Omental fat pad (tissue), 4 donors: ENCODE measurements around the gene SH3BGRL2. TPM values are rescaled to one million over a fixed set of nuclear protein-coding genes. Genes with fewer than 3 reads are reported as not detected.

Experiments used
- ATAC-seq: fragments of 150-250 bp; one replicate; pipeline ENCODE4 v1.9.1; 2016; ENCODE audit warnings: mild to moderate bottlenecking, moderate library complexity; ENCODE audit not compliant: low FRiP score
- DNase-seq: peaks from one replicate; pipeline ENCODE4 v3.0.0-alpha.2; 2019; ENCODE audit warnings: low spot score
- total RNA-seq, 4 donors: library from RNA; depleted of rRNA; stranded (reverse); fragments of >200 nt; gene quantifications; one replicate each; pipeline ENCODE4 v1.1.0, GENCODE V29; 2016
- TF ChIP-seq, protein P1 (sequence below), 3 donors: fragments of 450-650 bp; IDR thresholded peaks; one replicate each; pipeline ENCODE4 v1.5.1; 2016 to 2017; ENCODE audit warnings: antibody characterized with exemption in 3 of 3, mild to moderate bottlenecking in 3 of 3, moderate library complexity in 2 of 3

Gene SH3BGRL2
- total RNA-seq, 4 donors from 2014 or later: 22.9 to 179 (median 39.0) TPM

DNA sequence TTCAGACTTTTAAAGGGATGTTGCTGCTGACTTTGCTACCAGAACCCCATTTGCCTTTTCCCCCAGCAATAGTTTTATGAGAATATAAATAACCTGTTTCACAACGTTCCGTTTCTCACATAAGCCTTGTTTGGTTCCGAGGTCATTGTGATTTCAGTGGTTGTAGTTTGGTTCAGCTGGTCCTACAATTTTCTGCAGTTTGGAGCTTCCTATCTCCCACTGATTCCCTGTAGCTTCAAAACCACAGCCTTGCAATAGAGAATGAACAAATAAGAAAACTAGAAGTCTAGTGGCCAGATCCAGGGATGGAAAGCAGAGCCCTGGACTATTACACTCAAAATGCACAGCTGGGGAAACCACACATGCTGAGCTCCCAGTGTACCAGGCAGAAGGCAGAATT lies 24.1 kb upstream of the SH3BGRL2 start:
- DNase-seq (no peak), ATAC-seq (no peak)
- TF ChIP-seq, protein P1, sequence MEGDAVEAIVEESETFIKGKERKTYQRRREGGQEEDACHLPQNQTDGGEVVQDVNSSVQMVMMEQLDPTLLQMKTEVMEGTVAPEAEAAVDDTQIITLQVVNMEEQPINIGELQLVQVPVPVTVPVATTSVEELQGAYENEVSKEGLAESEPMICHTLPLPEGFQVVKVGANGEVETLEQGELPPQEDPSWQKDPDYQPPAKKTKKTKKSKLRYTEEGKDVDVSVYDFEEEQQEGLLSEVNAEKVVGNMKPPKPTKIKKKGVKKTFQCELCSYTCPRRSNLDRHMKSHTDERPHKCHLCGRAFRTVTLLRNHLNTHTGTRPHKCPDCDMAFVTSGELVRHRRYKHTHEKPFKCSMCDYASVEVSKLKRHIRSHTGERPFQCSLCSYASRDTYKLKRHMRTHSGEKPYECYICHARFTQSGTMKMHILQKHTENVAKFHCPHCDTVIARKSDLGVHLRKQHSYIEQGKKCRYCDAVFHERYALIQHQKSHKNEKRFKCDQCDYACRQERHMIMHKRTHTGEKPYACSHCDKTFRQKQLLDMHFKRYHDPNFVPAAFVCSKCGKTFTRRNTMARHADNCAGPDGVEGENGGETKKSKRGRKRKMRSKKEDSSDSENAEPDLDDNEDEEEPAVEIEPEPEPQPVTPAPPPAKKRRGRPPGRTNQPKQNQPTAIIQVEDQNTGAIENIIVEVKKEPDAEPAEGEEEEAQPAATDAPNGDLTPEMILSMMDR (IDR thresholded peaks at IDR 0.05): no peak

- DNase-seq (no peak), ATAC-seq (no peak)
- TF ChIP-seq, protein P1 (IDR thresholded peaks at IDR 0.05): no peak
Measured at GRCh38 chr6:79608334-79609224, 22.6 kb upstream of the SH3BGRL2 start.

GRCh38 chr6:79609225-79609595 lies 21.9 kb upstream of the SH3BGRL2 start:
- TF ChIP-seq, protein P1 (IDR thresholded peaks at IDR 0.05): no peak
- DNase-seq (no peak), ATAC-seq (no peak)

DNA sequence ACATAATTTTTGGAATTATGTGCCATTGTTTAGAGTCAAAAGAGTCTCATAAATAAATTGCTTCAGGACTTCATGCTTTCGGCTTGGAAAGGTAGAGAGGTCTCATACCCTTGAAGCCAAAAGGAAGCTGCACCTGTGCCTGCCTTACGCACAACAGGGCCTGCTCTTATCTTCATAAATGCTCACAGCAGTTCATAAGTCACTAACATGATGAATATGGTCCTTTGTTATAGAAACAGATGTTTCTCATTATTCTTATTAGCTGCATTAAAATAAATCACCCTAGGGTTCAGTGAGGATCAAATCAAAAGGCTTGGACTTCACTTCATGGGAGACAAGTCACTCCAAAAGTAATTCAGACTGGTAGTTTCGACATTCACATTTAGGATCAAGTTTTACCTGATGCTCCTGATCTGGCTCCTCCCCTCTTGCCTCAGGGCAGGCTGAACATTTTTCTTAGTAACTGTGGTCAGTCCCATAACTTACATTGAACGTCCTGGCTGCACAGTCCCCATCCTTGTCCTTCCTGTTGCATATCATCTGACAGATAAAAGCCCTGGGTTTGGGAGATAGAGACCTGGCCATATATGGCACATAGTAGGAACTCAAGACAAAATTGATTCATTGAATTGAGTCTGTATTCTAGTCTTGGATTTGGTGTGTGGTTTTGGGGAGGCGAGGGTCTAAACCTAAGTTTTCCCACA lies 20.7 kb upstream of the SH3BGRL2 start:
- TF ChIP-seq, protein P1 (IDR thresholded peaks at IDR 0.05): no peak
- ATAC-seq: no peak
- no peak for DNase-seq

GRCh38 chr6:79612457-79612856 lies 18.7 kb upstream of the SH3BGRL2 start:
- ATAC-seq (no peak), DNase-seq (no peak)
- TF ChIP-seq, protein P1 (IDR thresholded peaks at IDR 0.05): no peak

DNA sequence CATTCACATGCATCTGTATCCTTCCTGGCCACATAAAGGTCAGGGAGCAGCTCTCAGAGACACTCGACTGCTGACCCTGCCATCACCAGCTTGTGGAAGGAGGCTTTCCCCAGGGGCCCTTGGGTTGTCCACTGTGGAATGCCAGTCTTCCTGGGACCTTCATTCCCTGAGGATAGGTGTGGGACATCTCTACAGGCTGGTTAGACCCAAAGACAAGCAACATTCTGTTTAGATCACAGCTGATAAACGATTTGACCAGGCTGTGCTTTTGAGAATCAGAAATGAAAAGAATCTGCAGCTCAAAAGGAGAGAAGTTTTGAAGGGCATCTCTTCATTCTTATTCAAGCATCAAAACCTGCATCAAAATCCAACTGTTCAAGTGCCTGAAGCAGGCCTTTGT lies 18.2 kb upstream of the SH3BGRL2 start:
- no peak for DNase-seq
- TF ChIP-seq, protein P1 (IDR thresholded peaks at IDR 0.05): no peak

More for the DNA sequence above, 18.2 kb upstream of the SH3BGRL2 start:
- ATAC-seq: no peak
